H1 (cell line): ENCODE data around the gene KLHL3. TPM values are rescaled to one million over a fixed set of nuclear protein-coding genes. Genes with fewer than 3 reads are reported as not detected.

Source experiments
- CTCF ChIA-PET: fragments of 300-600 bp; sonication (Branson Sonifier 250); formaldehyde crosslinking; loops from one replicate; lab custom pipeline; 2021; ENCODE audit not compliant: partially characterized antibody; lab: Charles Lee
- POLR2A ChIA-PET: fragments of 300-600 bp; sonication (Branson Sonifier 250); formaldehyde crosslinking; loops from one replicate; lab custom pipeline; 2021; ENCODE audit warnings: inconsistent platforms; ENCODE audit not compliant: partially characterized antibody; lab: Charles Lee
- DNase-seq, 2 experiments: peaks; one replicate each; pipeline versions ENCODE4 v3.0.0 to v3.0.0-alpha.2; 2010 to 2022; ENCODE audit warnings: low spot score in 2 of 2, low read depth in 1 of 2, mixed read lengths in 1 of 2
- FAIRE-seq: peaks from 2 replicates; lab custom pipeline; 2011; peaks lifted over from hg19 to GRCh38; lab: Jason Lieb, UNC
- H2AFZ ChIP-seq: 2 replicates; pipeline ENCODE4 v1.8.1; 2012; ENCODE audit warnings: low read length, inconsistent platforms
- H2AK5ac ChIP-seq: 2 replicates; pipeline ENCODE4 v1.6.1; 2013; ENCODE audit warnings: low read depth, low read length
- H2BK120ac ChIP-seq: replicated peaks from 2 replicates; pipeline ENCODE3; 2013; ENCODE audit warnings: low read depth, low read length, inconsistent platforms
- H2BK12ac ChIP-seq: 2 replicates; pipeline ENCODE4 v1.6.1; 2013; ENCODE audit warnings: low read depth, low read length
- H2BK15ac ChIP-seq: 2 replicates; pipeline ENCODE4 v1.6.1; 2013; ENCODE audit warnings: low read length
- H2BK20ac ChIP-seq: 2 replicates; pipeline ENCODE4 v1.6.1; 2013; ENCODE audit warnings: low read length
- H2BK5ac ChIP-seq: 2 replicates; pipeline ENCODE4 v1.6.1; 2013; ENCODE audit warnings: low read depth, low read length
- H3K14ac ChIP-seq: 2 replicates; pipeline ENCODE4 v1.6.1; 2013; ENCODE audit warnings: inconsistent platforms; ENCODE audit not compliant: insufficient read length
- H3K18ac ChIP-seq: 2 replicates; pipeline ENCODE4 v1.6.1; 2013; ENCODE audit warnings: low read length; ENCODE audit errors: extremely low read depth
- H3K23ac ChIP-seq: 2 replicates; pipeline ENCODE4 v1.6.1; 2013; ENCODE audit warnings: inconsistent platforms; ENCODE audit not compliant: insufficient read length
- H3K23me2 ChIP-seq: 2 replicates; pipeline ENCODE4 v1.6.1; 2013; ENCODE audit warnings: low read depth, low read length
- H3K27ac ChIP-seq: 2 replicates; pipeline ENCODE4 v1.6.1; 2011; ENCODE audit warnings: low read depth, low read length, inconsistent platforms
- H3K27me3 ChIP-seq, 4 experiments: replicated peaks in 1 of 4; 1 replicate in 1 of 4; 2 replicates in 3 of 4; pipeline versions ENCODE4 v1.6.1 to v1.8.1; 2011 to 2013; ENCODE audit warnings: low read length in 3 of 4, mild to moderate bottlenecking in 3 of 4, inconsistent platforms in 2 of 4, mixed read lengths in 2 of 4, moderate library complexity in 1 of 4; ENCODE audit not compliant: control insufficient read depth in 3 of 4, insufficient read depth in 3 of 4; ENCODE audit errors: extremely low read depth in 1 of 4
- H3K36me3 ChIP-seq, 4 experiments: 2 replicates each; pipeline versions ENCODE4 v1.6.1 to v1.8.1; 2011 to 2013; ENCODE audit warnings: mild to moderate bottlenecking in 4 of 4, low read length in 3 of 4, moderate library complexity in 2 of 4, control low read depth in 1 of 4, inconsistent platforms in 1 of 4; ENCODE audit not compliant: insufficient read depth in 4 of 4, control insufficient read depth in 2 of 4
- H3K4ac ChIP-seq: replicated peaks from 2 replicates; pipeline ENCODE3; 2013; ENCODE audit warnings: low read length, low read depth, mixed read lengths, inconsistent platforms; ENCODE audit not compliant: insufficient read length
- H3K4me1 ChIP-seq, 4 experiments: replicated peaks in 1 of 4; 1 replicate in 1 of 4; 2 replicates in 3 of 4; pipeline versions ENCODE4 v1.6.1 to v1.8.1; 2011 to 2013; ENCODE audit warnings: low read length in 3 of 4, inconsistent platforms in 2 of 4, mixed read lengths in 1 of 4; ENCODE audit not compliant: insufficient read depth in 4 of 4, control insufficient read depth in 3 of 4
- H3K4me2 ChIP-seq, 2 experiments: 2 replicates each; pipeline versions ENCODE4 v1.6.1 to v1.8.1; 2011 to 2013; ENCODE audit warnings: low read depth in 2 of 2, low read length in 2 of 2, control low read depth in 1 of 2, inconsistent platforms in 1 of 2, mild to moderate bottlenecking in 1 of 2; ENCODE audit not compliant: insufficient read depth in 1 of 2
- H3K4me3 ChIP-seq, 4 experiments: fragments of 200-600, 300-600 bp in 1 of 4; sonication (generic), shearing (Covaris generic), sonication (Bioruptor Twin) in 1 of 4; 2 replicates each; pipeline versions ENCODE4 v1.5.1 to v1.8.1; 2011 to 2016; ENCODE audit warnings: low read length in 4 of 4, low read depth in 3 of 4, control low read depth in 2 of 4, inconsistent platforms in 2 of 4, mild to moderate bottlenecking in 2 of 4, mixed read lengths in 1 of 4, moderate library complexity in 1 of 4; ENCODE audit not compliant: insufficient read depth in 2 of 4; ENCODE audit errors: extremely low read depth in 1 of 4
- H3K56ac ChIP-seq: replicated peaks from 2 replicates; pipeline ENCODE3; 2013; ENCODE audit warnings: low read depth, mild to moderate bottlenecking, mixed read lengths, low read length, inconsistent platforms; ENCODE audit not compliant: insufficient read length
- H3K79me1 ChIP-seq: 2 replicates; pipeline ENCODE4 v1.6.1; 2013; ENCODE audit warnings: low read depth, low read length, control low read depth
- H3K79me2 ChIP-seq, 2 experiments: 2 replicates each; pipeline versions ENCODE4 v1.6.1 to v1.8.1; 2012 to 2013; ENCODE audit warnings: low read length in 2 of 2, mild to moderate bottlenecking in 2 of 2, inconsistent platforms in 1 of 2; ENCODE audit not compliant: insufficient read depth in 2 of 2, control insufficient read depth in 1 of 2
- H3K9ac ChIP-seq, 4 experiments: replicated peaks in 1 of 4; 1 replicate in 1 of 4; 2 replicates in 3 of 4; pipeline versions ENCODE4 v1.6.1 to v1.8.1; 2011 to 2013; ENCODE audit warnings: low read depth in 3 of 4, low read length in 3 of 4, control low read depth in 2 of 4, mild to moderate bottlenecking in 2 of 4, moderate library complexity in 2 of 4, inconsistent platforms in 1 of 4; ENCODE audit errors: extremely low read depth in 1 of 4
- H3K9me3 ChIP-seq, 2 experiments: 2 replicates each; pipeline versions ENCODE4 v1.6.1 to v1.8.1; 2012 to 2013; ENCODE audit warnings: mild to moderate bottlenecking in 2 of 2, moderate library complexity in 2 of 2, control low read depth in 1 of 2, inconsistent platforms in 1 of 2, low read depth in 1 of 2, low read length in 1 of 2, mixed read lengths in 1 of 2; ENCODE audit not compliant: insufficient read depth in 2 of 2
- H4K20me1 ChIP-seq, 2 experiments: replicated peaks in 1 of 2; 2 replicates each; pipeline versions ENCODE3 to v1.8.1; 2011 to 2013; ENCODE audit warnings: inconsistent platforms in 2 of 2, low read length in 2 of 2, mild to moderate bottlenecking in 1 of 2; ENCODE audit not compliant: insufficient read depth in 2 of 2, control insufficient read depth in 1 of 2
- H4K5ac ChIP-seq: 2 replicates; pipeline ENCODE4 v1.6.1; 2013; ENCODE audit warnings: low read length, low read depth, mixed read lengths, inconsistent platforms; ENCODE audit not compliant: insufficient read length
- H4K8ac ChIP-seq: 2 replicates; pipeline ENCODE4 v1.8.0; 2013; ENCODE audit warnings: mild to moderate bottlenecking, moderate library complexity, low read length, inconsistent platforms; ENCODE audit not compliant: insufficient read depth; ENCODE audit errors: extremely low read depth
- H4K91ac ChIP-seq: replicated peaks from 2 replicates; pipeline ENCODE3; 2013; ENCODE audit warnings: low read length, mixed read lengths, inconsistent platforms; ENCODE audit not compliant: insufficient read length
- BCL11A ChIP-seq, 2 experiments: IDR thresholded peaks; one replicate each; pipeline ENCODE4 v1.6.1; 2011; ENCODE audit warnings: low read depth in 2 of 2, low read length in 2 of 2, mild to moderate bottlenecking in 2 of 2
- CEBPB ChIP-seq: IDR thresholded peaks from 2 replicates; pipeline ENCODE4 v1.6.1; 2012; ENCODE audit warnings: low read depth, low read length
- CHD1 ChIP-seq: IDR thresholded peaks from 2 replicates; pipeline ENCODE4 v1.6.1; 2012; ENCODE audit warnings: low read depth, low read length, improper control_type of control experiment
- CHD2 ChIP-seq: IDR thresholded peaks from 2 replicates; pipeline ENCODE4 v1.6.1; 2012; ENCODE audit warnings: low read length, improper control_type of control experiment
- CREB1 ChIP-seq: IDR thresholded peaks from 2 replicates; pipeline ENCODE4 v1.6.1; 2012; ENCODE audit warnings: inconsistent platforms
- EGR1 ChIP-seq: IDR thresholded peaks from 2 replicates; pipeline ENCODE4 v1.6.1; 2011; ENCODE audit warnings: low read depth, low read length, borderline replicate concordance
- GABPA ChIP-seq: IDR thresholded peaks from 2 replicates; pipeline ENCODE4 v1.6.1; 2011; ENCODE audit warnings: mild to moderate bottlenecking, low read length, moderate library complexity, borderline replicate concordance; ENCODE audit not compliant: insufficient read depth
- POLR2AphosphoS5 ChIP-seq: IDR thresholded peaks from 2 replicates; pipeline ENCODE4 v1.6.1; 2011; ENCODE audit warnings: low read depth, low read length
- RBBP5 ChIP-seq: IDR thresholded peaks from 2 replicates; pipeline ENCODE4 v1.7.1; 2012; ENCODE audit warnings: low read depth, mild to moderate bottlenecking, inconsistent platforms, low read length, moderate library complexity, borderline replicate concordance
- RNF2 ChIP-seq: fragments of 200-900, 300-1000 bp; sonication (generic); IDR thresholded peaks from 2 replicates; pipeline ENCODE4 v1.7.1; 2016; ENCODE audit warnings: borderline replicate concordance, low read depth, mild to moderate bottlenecking, antibody characterized with exemption, low read length; ENCODE audit not compliant: poor library complexity, severe bottlenecking; ENCODE audit errors: missing control alignments
- SP2 ChIP-seq: IDR thresholded peaks from 2 replicates; pipeline ENCODE4 v1.6.1; 2012; ENCODE audit warnings: mild to moderate bottlenecking, low read length, inconsistent platforms
- SP4 ChIP-seq: IDR thresholded peaks from 2 replicates; pipeline ENCODE4 v1.6.1; 2012; ENCODE audit warnings: low read length, inconsistent platforms
- TCF12 ChIP-seq: IDR thresholded peaks from 2 replicates; pipeline ENCODE4 v1.6.1; 2011; ENCODE audit warnings: low read depth, mild to moderate bottlenecking, low read length
- WGBS, 2 experiments: shearing (Covaris generic) in 1 of 2; methylation state at CpG; one replicate each; pipeline versions ENCODE4 v1.1.6 to v1.1.7; 2013 to 2015; ENCODE audit warnings: low lambda C conversion rate in 2 of 2, mixed read lengths in 2 of 2, inconsistent platforms in 1 of 2, low coverage in 1 of 2, missing lambda C conversion rate in 1 of 2; ENCODE audit not compliant: insufficient replicate concordance in 2 of 2, insufficient coverage in 1 of 2, insufficient read length in 1 of 2; ENCODE audit errors: extremely low coverage in 1 of 2, missing lambda C conversion rate in 1 of 2; 5-methylcytosine and 5-hydroxymethylcytosine counted together
- polyA plus RNA-seq, 7 experiments: library from polyadenylated mRNA; depleted of rRNA in 3 of 7; stranded (reverse) in 5 of 7; unstranded in 2 of 7; fragments of >200 nt in 5 of 7; fragments of 200-250 nt in 2 of 7; gene quantifications; 1 replicate in 5 of 7; 2 replicates in 1 of 7; 4 replicates in 1 of 7; pipeline versions ENCODE4 v1.2.1 to v1.2.3, GENCODE V29; 2011 to 2013; ENCODE audit warnings: missing spikeins in 2 of 7, mixed read lengths in 2 of 7
- total RNA-seq: library from RNA; stranded (reverse); fragmentation: NEBNext Ultra II Directional; extraction: Animal tissue kit (Norgen Biotek cat#: 25700); gene quantifications from 2 replicates; pipeline ENCODE4 v1.2.1, GENCODE V29; 2021

The KLHL3 gene
- total and polyA plus RNA-seq, 2 of the 8 experiments (the other 6 are each of a cell fraction or from before 2014, with no cell fraction given), result 7.4 to 13.7 TPM

- no peaks in the 10 kb centered on the region for H3K9me3 ChIP-seq
- no peak overlapping the region for H3K14ac ChIP-seq
- no peak overlapping the region for H2BK120ac ChIP-seq
- no peak overlapping the region for H3K23ac ChIP-seq
- no peak overlapping the region for H2BK20ac ChIP-seq
- H2AFZ ChIP-seq, result no peak overlapping the region
- no peak overlapping the region for H2BK15ac ChIP-seq
- no peak for DNase-seq
- no peak overlapping the region; the same call in 1 of the 2 replicates for H4K8ac ChIP-seq
- no peak overlapping the region for H3K56ac ChIP-seq
- no peak for FAIRE-seq
- no peaks in the 10 kb centered on the region for H3K27me3 ChIP-seq
- ChIA-PET POLR2A (interaction anchor here (1.1 kb wide), 1 partner anchor 111 kb away, joined by 3 read pairs; the partner anchor contains the start of gene KLHL3), CTCF (no interaction called here)
- no peak overlapping the region for H2AK5ac ChIP-seq
- no peak overlapping the region for H2BK12ac ChIP-seq
- no peaks in the 10 kb centered on the region; the same call in 1 of the 2 replicates for H3K79me1 ChIP-seq
- H3K4ac ChIP-seq, result no peak overlapping the region
- H3K4me1 ChIP-seq, result peaks cover 0 to 3% (median 2%) of the 10 kb centered on the region in 4 experiments; a peak in 5 of 7 replicates
- H3K4me3 ChIP-seq, result no peak overlapping the region
- WGBS, 2 experiments, result 74% methylated on average over 5 of the region's 5 CpGs; no CpG with 5 or more reads in 1 of the 2 experiments
- H4K5ac ChIP-seq, result no peak overlapping the region
- no peak overlapping the region for H3K27ac ChIP-seq
- H3K18ac ChIP-seq, result no peak overlapping the region
- no peaks in the 10 kb centered on the region for H3K79me2 ChIP-seq
- H2BK5ac ChIP-seq, result no peak overlapping the region
- peaks cover 1 to 7% of the 10 kb centered on the region in 2 experiments for H4K20me1 ChIP-seq
- no peak overlapping the region for H3K9ac ChIP-seq
- H4K91ac ChIP-seq, result no peak overlapping the region
- no peak overlapping the region for H3K4me2 ChIP-seq
- no peaks in the 10 kb centered on the region for H3K23me2 ChIP-seq
- peaks cover 0 to 5% (median 0%) of the 10 kb centered on the region in 4 experiments; a peak in 2 of 8 replicates for H3K36me3 ChIP-seq
- TF ChIP-seq CEBPB, result no peak
- no peak for TF ChIP-seq BCL11A (IDR thresholded peaks at IDR 0.05; ENCODE audit: low read depth in 2 of 2, low read length in 2 of 2)
- TF ChIP-seq SP2, result no peak
- TF ChIP-seq CREB1, result no peak
- TF ChIP-seq POLR2AphosphoS5, result no peak
- no peak for TF ChIP-seq SP4
- no peak for TF ChIP-seq RNF2
- TF ChIP-seq CHD1, result no peak
- TF ChIP-seq TCF12, result no peak
- no peak for TF ChIP-seq GABPA
- TF ChIP-seq EGR1, result no peak
- TF ChIP-seq CHD2, result no peak
- TF ChIP-seq RBBP5, result no peak
Observed at GRCh38 chr5:137624786-137625349, 111.0 kb downstream of the KLHL3 start.
